NCI-H1092 treated with DMSO at 0.1 percent for 48 hours (cell line): ENCODE measurements around the gene COMMD4.
"Not testable (repeated sequence)": the region's sequence is repeated elsewhere in the genome, so short reads cannot be mapped to it uniquely, and the experiment has no call there.

Experiments
- DNase-seq: peaks from one replicate; lab custom pipeline; 2025; lab: John Stamatoyannopoulos, UW

Gene COMMD4

DNA sequence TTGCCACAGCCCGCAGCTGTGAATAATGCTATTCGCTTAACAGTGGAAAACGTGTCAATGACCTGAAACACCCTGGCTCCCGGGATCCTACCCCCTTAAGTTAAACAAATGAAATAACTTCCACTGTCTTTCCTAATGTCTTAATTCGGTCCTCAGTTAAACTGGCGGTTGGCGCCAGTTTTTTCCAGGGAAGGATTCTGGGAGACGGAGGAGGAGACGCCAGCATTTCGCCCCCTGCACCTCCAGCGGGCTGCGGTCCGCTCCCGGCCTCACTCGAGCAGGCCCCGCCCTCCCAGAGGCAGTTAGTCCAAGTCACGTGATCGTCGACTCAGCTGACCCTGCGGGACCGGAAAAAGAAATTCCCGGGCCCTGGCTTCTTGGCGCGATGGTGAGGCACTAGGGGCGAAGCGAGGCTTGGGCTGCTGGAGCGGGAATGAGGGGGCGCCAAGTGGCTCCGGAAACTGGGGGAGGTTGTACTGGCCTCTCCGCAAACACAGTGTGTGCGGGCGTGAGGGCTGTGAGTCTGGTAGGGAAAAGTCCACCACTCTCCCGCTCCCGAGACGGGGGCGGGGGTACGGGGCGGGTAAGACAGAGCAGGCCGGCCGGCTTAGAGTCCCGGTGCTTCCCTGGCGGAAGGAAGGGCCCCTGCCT, at the start of gene COMMD4:
TSS of gene COMMD4 (plus strand) at position 359 of the 651 bp plus-strand sequence. CDS start at position 386, 27 bp downstream.
- DNase-seq, result peak; percentile 85

DNA sequence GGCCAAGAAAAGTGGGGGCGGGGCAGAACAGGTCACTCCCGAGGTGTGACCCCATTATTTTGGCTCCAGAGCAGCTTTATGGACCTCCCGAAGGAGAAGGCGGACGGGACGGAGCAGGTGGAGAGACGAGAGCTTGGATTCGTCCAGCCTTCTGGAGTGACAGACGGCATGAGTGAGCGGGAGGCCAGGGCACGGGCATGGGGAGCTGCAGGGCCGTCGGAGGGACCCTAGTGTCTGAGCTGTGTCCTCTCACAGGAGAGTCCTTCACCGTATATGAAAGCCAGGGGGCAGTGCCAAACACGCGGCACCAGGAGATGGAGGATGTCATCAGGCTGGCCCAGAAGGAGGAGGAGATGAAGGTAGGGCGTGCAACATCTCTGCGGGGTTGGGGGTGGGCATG, 42.2 kb upstream of the COMMD4 start:
- DNase-seq, result not testable (repeated sequence)

DNA sequence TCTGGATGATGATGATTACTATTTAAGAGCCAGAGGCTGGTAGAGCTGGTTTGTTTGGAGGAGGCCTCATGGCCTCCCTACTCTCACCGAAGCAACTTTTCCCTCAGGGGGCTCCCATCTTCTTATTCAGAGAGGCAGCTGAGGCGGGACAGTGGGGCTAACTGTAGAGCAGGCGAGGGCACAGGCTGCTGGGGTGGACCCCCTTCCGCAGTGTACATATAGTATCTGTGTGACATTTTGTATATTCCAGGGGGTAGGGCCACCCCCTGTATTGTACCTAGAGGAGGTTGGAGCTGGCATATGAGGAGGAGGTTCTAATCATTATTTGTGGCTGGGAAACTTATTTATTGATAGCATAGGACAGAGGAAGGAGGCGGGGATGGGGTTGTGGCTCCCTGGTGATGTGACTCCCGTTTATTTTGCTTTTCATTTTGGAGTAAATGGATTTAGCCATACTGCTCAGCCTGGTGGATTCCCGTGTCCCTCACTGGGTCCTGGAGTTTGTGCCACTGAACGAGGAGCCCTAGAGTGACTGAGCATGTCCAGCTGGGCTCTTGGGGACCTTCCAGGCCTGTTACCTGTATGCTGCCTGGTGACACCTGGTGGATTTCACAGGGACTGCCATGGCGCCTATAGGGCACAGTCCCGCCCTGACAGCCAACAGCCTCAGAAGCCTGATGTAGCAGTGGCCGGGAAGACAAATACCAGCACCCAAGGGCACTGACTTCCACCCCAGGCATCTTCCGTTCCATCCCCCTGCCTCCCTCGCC, 37.1 kb upstream of the COMMD4 start:
- DNase-seq, result not testable (repeated sequence)

DNA sequence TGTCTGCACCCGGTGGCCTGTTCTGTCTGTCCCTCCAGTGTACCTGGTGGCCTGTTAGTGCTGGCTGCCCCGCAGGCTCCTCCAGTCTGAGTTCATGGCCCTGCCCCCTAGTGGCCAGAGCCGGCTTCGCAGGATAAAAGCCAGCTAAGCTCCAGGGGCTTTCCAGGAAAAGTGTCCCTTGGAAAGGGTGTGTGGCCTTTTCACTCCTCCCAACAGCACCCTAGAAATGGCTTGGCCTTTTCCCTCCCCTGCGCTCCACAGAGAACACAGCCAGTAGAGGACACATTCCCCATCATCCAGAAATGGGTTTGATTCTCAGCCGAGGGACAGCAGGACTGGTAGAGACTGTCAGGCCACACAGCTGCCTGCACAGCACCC, 36.6 kb upstream of the COMMD4 start:
- not testable (repeated sequence) for DNase-seq

DNA sequence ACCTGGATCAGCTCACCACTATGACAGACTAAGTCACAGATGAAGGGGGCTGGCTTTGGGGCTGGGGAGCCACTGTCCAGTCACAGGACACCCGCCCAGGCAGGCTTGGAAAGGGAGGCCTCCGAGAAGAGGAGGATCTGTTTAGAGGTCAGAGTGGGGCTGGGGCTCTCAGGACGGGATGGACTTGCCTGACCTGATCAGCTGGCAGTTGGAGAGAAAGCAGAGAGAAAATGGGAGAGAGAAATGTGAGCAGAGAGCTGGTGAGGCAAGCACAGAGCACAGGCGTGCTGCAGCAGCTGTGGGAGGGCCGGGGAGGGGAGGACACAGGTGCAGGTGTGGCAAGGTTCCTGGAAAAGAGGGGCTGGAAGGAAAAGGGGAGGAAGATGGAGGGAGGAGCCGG, 35.8 kb upstream of the COMMD4 start:
- DNase-seq, result not testable (repeated sequence)

DNA sequence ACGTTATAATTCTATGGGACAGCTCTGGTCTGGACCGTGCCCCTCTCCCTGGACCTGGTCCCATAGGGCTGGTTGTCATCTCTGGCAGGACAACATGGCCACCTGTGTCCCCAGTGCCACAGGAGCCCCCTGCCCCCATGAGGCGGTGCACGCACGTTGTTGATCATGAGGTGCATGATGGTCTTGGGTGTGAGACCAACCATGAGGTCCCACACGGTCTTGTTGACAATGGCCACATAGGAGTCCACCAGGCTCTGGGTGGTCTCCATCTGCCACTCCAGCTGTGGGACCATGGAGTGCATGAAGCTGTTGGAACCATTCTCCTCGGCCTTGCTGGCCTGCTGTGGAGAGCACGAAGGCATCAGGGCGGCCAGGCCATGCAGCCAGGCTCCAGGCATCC, 33.5 kb upstream of the COMMD4 start:
- no peak for DNase-seq

DNA sequence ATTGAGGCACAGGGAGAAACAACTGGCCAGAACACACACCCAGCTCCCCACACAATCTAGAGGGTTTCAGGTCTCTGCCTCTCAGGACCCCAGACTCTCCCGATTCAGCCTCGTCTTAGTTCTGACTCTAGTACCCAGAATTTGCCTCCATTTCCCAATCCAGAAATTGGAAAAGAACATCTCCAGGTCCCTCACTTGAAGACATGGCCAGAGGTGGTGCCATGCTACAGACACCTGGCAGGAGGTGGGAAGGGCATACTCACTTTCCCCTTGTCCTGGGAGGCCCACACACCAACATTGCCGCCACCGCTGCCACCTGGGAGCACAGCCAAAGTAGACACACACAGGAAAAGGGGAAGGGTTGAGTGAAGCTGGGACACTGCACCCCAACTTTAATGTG, 33.1 kb upstream of the COMMD4 start:
- DNase-seq, result not testable (repeated sequence)

DNA sequence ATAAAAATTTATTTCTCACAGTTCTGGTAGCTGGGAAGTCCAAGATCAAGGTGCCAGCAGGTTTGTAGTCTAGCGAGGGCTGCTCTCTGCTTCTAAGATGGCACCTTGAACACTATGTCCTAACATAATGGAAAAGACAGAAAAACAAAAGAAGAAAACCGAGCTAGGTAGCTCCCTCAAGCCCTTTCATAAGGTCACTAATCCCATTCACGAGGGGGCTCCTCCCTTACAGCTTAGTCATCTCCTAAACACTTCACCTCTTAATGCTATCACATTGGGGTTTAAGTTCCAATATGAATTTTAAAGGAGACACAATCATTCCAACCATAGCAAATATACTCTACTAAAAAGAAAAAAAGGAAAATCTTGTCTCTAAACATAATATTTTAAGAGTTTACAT, 29.7 kb upstream of the COMMD4 start:
- DNase-seq, result no peak

DNA sequence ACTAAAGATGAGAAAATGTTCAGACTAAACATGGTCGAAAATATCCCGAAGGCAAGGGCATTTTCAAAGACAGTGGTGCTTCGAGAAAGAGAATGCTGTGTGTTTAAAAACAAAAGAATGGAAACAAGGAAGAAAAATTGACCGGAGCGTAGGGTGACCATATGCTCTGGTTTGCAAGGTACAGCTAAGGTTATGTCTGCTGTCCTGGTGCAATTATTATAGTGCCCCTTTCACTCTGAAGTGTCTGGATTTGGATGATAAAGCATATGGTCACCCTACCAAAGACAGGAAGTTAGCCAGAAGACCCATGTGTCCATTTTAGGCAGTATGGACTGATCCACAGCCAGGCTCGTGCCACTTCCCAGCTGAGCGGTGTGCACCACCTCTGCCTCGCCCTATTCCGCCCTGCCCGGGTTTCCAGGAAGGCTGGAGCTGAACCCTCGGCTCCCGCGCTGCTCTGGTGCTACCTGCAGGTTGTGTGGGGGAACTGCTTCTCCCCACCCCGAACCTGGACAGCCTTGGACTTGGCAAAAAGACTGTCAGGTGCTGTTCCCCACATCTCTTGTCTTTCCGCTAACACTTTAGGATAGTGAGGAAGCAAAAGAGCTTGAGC, 28.0 kb upstream of the COMMD4 start:
- DNase-seq, result peak; percentile 6

DNA sequence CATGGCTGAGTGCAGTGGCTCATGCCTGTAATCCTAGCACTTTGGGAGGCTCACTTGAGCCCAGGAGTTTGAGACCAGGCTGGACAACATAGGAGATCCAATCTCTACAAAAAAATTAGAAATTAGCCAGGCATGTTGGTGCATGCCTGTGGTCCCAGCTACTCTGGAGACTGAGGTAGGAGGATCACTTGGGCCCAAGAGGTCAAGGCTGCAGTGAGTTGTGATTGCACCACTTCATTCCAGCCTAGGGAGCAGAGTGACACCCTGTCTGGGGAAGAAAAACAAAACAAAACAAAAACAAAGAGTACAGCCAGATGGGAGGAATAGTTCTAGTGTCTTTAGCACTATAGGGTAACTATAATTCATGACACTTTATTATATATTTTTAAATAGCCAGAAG, 26.2 kb upstream of the COMMD4 start:
- no peak for DNase-seq

DNA sequence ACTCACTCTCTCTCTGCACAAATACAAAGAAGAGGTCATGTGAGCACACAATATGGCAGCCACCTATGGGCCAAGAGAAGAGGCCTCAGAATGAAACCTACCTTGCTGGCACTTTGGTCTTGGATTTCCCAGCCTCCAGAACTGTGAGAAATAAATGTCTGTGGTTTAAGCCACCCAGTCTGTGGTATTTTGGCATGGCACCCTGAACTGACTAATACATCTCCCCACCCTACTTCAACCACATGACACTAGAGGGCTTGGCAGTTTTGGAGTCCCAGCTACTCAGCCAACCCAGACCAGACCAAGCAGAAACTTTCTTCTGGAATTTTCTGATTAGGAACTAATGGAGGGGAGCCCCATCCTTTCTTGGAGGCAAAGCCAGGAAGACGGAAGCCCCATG, 23.3 kb upstream of the COMMD4 start:
- DNase-seq, result not testable (repeated sequence)

DNA sequence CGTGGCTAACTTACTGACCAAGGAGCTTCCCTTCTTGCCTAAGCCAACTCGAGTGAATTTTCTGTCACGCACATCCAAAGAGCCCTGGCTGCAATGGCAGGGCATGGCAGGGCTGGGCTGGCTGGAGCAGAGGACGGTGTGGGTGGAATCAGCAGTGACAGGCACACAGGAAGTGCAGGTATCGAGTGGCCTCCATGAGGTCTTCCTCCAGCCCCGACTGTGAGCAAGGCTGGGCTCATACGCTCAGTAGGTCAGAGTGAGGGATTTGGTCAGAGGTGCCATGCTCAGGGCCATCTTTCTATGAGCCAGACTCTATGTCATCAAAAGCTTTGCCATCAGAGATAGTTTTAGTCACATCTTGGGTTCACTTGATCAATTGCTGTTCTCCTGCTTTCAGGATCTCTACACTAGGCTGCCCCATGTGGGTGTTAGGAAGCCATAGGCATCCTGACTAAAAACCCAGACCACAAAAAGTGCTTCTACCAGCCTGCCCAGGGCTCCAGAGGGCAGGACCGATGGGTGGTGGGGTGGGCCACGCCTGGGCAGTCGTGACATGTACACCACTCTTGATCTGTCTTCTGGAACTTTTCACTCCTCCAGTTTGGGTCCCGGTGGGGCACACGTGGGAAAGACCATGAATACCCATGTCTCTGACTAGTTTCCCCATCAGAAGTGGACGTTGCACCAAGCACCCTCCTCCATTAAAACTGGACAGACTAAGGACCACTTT, 22.6 kb upstream of the COMMD4 start:
- no peak for DNase-seq

DNA sequence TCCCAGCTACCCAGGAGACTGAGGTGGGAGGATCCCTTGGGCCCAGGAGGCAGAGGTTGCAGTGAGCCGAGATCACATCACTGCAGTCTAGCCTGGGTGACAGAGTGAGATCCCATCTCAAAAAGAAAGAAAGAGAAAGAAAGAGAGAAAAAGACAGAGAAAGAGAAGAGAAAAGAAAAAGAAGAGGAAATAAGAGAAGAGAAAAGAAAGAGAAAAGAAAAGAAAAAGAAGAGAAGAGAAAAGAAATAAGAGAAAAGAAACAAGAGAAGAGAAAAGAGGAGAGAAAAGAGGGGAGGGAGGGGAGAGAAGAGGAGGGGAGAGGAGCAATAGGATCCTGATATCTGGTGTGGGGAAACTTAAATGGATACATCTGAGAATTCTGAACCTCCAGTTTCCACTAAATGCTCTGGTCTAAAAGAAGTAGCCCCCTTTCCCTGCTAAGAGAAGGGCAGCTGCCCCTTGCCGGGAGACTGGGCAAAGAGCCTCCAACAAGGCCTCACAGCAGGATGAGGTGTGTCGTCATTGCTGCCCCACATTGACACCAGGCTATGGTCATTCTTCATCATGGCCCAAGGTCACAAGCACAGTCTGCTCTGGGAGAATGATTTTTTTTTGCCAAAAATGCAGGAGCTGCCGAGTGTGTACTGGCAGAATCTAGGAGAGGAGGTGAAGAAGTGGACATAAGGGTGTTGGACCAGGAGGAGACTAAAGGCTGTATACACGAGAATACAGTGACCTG, 21.1 kb upstream of the COMMD4 start:
- no peak for DNase-seq

DNA sequence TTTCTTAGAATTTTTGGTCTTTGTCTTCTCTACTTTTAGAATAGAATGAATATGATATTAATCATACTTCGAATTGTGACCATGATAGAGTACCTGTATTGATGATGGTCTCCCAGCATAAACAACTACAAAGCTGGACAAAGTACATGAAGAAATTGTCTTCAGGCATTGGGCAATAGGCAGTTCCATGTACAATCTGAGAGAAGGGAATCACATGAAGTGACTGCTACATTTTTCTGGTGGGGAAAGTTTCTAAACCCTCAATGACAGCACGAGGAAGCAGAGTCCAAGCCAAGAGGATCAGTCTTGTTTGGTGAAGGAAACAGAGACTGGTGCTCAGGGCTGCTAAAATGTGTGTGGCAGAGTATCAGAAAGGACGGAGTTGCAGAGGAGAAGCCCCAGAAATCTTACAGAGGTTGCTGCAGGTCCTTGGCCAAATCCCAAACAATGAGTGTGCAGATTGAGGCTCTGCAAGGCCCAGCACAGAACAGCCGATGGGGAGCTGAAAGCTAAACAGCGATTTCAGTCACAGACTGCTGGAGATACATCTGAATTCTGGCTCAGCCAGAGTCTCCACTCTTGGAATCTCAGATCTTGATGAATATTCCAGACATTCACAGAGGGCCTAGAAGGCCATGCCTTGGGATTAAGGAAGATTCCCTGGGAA, 16.5 kb upstream of the COMMD4 start:
- not testable (repeated sequence) for DNase-seq

DNA sequence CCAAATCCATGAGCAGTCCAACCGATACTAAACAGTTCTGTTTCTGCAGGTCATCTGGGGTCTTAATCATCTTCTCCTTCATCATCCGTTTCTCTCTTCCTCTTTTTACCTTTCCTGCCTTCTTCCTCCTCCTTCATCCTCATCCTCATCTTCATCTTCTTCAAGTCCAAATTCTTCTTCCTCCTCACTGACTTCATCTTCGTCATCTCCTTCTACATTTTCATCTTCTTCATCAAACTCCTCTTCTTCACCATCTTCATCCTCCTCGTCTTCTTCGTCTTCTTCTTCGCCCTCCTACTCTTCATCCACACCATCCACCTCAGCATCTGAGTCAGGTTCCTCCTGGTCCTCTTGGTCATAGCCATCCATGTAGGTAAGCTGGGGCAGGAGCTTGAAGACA, 14.2 kb upstream of the COMMD4 start:
- no peak for DNase-seq

DNA sequence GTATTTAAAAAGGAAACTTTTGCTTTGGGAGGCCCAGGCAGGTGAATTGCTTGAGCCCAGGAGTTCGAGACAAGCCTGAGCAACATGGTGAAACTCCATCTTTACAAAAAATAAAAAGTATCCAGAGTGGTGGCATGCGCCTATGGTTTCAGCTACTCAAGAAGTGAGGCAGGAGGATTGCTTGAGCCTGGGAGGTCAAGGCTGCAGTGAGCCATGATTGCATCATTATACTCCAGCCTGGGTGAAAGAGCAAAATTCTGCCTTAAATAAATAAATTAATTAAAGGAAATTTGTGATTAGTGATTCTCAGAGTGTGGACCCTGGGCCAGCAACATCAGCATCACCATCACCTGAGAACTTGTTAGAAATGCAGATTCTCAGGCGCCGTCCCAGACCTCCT, 9.9 kb upstream of the COMMD4 start:
- no peak for DNase-seq

DNA sequence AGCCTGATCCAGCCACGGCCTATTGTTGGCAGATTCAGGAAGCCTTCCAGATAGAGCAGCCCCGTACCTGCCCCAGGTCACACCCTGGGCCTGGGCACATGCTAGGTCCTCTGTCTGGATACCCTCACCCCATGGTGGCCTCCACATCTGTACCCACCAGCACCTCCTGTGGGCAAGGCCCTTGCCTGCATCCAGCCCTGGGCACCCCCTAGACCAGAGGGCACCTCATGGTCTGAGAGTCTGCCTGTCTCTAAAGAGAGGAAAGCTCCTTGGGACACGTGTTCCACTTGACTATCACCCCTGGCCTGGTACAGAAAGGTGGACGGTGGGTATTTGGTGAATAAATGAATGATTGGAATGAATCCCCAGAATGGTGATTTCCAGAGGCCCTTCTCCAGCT, 8.9 kb upstream of the COMMD4 start:
- no peak for DNase-seq

DNA sequence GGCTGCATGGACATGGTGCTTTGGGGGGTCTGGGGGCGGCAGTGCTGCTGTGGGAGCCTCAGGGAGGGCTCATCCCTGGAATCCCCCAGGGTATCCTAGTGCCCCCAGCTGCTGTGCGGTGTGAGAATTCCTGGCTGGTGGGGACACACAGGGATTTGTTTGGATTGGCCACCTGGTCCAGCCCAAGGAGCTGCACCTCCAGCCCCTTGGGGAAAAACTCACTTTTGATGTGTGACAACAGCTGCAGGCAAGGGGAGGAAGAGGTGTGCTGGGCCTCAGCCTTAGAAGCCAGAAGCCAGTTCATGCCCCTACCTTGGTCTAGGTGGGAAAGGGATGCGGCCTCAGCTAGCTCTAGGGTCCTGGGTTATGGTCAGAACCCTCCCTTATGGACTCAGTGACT, 8.4 kb upstream of the COMMD4 start:
- no peak for DNase-seq

DNA sequence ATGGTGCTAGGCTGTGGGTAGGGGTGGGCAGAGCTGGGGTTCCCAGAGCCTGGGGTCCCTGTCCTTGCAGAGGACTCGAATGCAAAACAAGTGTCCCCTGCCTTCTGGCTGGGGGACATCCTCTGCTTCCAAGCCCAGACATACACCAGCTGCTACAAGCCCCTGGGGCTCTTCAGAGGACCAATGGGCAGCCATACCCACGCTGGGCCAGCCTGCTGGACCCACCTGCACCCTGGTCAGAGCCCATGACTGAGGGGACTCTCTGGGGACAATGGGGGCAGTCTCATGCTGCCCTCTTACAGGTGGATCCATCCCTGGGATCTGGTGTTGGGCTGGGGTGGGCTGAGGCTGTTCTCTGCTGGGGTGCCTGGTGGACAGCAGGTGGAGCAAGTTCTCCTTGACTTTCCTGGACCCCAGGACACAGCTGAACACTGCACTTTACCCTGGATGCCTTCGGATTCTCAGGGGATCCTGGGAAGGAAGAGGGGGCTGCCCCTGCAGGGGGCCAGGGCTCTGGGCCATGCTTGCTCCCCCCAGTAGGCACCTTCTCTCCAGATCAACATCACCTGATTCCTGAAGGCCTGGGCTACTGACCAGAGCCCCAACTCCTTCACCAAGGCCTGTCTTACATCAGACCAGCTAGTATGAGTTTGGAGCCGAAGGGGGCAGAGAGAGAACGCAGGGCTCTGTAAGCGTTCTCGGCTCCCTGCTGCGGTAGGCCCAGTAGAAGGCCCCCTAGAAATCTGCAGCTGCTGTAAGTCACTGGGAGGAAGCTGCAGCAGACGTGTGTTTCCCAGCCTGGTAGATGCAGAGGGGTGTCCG, 7.2 kb upstream of the COMMD4 start:
- DNase-seq, result no peak

DNA sequence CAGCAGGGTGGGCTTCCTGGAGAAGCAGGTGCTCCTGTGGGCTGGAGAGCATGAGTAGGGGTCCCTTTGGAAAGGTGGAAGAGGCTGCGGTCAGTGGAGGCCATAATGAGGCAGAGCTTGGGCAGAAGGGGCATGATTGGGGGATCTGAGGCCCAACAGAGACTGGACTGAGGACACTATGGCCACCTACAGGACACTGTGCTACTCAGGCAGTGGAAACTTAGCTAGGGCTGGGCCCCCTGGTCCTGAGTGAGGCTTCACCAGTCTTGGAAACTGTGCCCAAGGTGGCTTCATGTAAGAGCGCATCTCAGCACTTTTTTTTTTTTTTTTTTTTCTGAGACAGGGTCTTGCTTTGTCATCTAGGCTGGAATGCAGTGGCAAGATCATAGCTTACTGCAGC, 6.3 kb upstream of the COMMD4 start:
- no peak for DNase-seq
